ENCODE measurements around the gene MCM8.
"Not testable (repeated sequence)": the region's sequence is repeated elsewhere in the genome, so short reads cannot be mapped to it uniquely, and the experiment has no call there.

MCM8 gene

DNA sequence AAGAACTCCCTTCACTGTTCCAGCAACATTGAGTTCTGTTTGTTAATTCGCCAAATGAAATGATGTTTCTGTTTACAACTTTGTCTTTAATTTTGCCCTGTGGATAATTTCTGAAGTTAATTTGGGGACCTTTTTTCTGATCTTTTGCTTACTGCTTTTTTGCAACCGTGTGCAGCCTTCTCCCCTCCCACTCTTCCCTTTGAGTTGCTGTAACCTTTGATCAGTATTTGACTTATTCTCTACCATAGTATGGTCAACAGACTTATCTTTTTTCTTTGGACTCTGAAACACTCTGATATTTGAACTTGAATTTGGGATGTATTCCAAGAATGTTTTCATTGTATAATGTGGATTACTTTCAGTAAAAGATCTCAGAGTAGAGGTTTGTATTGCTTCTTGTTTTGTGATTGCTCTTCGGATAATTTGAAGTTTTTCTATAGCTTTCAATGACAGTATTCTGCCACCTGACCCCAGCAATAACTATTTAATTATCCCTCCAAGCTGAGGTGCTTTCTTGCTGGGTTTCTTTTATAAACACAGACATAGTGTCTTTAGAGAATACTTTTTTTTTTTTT, 57.2 kb downstream of the MCM8 start:
- FAIRE-seq, result no peak

- no peak for FAIRE-seq
Observed at GRCh38 chr20:6008254-6008653, 57.8 kb downstream of the MCM8 start.

- no peak for FAIRE-seq
Observed at GRCh38 chr20:6012179-6012578, 61.7 kb downstream of the MCM8 start.

GRCh38 chr20:6014017-6014416, 63.6 kb downstream of the MCM8 start:
- FAIRE-seq, result no peak

DNA sequence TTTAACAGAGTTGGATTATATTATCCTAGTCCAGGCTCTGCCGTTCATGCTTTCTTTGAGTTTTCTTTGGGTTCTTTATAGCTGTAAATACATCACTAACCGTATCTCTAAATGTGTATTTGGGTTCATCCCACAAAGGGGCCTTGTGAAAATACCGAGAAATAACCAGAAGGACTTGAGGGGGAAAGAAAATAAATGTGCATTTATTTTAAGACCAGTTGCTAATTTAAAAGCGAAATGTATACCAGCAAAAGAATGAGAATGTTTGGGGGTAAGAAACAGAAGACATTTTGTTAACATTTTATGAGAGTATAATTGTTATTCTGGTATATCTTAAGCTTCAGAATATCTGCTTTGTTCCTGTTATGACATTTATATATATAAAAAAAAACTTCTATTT, 64.5 kb downstream of the MCM8 start:
- FAIRE-seq, result no peak

DNA sequence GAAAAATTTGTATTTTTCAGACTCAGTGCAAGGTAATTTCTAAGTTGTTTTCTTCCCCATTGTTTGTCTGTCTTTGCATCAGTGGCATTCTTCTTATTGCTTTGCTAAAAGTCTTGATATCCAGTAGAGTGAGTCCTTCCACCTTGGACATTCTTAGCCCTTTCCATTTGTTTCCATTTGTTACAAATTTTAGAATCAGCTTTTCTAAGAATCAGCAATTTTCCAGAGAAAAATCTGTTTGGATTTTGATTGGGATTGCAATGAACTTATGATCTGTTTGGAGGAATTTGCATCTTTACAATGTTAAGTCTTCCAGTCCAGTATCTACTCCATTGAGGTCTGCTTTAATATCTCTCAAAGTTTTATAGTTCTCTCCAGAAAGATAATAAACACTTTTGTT, 67.0 kb downstream of the MCM8 start:
- FAIRE-seq, result no peak

- no peak for FAIRE-seq
Observed at GRCh38 chr20:6017880-6018279, 67.4 kb downstream of the MCM8 start.

DNA sequence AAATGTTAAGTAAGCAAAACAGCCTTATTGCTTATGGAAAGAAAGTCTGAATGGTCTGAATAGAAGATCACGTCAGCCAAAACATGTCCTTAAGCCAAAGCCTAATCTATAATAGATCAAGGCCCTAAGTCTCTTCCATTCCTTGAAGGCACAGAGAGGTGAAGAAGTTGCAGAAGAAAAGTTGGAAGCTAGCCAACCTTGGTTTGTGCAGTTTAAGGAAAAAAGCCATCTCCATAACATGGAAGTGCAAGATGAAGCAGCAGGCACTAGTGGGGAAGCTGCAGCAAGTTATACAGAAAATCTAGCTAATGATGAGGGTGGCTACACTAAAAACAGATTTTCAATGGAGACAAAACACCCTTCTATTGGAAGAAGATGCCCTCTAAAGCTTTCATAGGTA, 74.3 kb downstream of the MCM8 start:
- no peak for FAIRE-seq

DNA sequence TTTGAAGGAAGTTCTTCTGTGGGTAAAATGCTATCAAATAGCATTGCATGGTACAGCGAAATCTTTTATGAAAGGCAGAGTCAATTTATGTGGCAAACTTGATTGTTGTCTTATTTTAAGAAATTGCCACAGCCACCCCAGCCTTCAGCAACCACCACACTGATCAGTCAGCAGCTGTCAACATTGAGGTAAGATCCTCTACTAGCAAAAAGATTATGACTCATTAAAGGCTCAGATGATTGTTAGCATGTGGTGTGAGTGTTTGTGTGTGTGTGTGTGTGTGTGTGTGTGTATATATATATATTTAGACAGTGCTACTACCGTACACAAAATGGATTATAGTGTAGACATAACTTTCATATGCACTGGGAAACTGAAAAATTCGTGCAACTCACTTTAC, 75.6 kb downstream of the MCM8 start:
- no peak for FAIRE-seq

DNA sequence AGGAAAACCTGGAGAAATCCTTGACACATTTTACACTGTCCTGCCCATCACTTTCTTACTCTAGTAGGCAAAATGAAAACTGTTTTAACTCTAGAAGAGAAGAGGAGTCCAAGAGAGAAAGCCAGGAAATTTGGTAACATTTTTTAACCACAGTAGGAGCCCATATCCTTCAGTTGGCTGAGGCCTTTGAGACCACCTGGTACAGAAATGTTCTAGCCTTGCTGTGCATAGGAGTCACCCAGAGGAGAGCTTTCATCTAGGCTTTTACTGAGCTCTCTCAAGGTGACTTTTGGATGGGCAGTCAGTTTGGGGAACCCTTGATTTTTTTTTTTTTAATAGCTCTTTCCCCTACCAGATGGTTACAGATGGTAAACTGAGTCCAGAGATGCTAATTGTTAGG, 78.4 kb downstream of the MCM8 start:
- FAIRE-seq, result no peak

DNA sequence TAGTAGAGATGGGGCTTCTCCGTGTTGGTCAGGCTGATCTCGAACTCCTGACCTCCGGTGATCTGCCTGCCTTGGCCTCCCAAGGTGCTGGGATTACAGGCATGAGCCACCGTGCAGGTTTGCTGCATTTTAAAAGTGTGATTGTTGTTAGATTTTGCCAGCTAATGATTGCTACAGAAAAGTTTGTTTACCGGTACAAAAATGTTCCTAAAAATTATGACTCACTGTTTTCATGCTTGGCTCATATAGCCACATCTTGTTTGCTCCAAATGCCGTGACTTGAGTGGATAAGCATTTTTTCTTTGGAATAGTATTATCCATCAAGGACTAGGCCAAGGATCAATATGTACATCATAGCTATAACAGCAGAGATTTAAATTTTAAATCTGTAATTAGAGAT, 79.1 kb downstream of the MCM8 start:
- FAIRE-seq, result no peak

DNA sequence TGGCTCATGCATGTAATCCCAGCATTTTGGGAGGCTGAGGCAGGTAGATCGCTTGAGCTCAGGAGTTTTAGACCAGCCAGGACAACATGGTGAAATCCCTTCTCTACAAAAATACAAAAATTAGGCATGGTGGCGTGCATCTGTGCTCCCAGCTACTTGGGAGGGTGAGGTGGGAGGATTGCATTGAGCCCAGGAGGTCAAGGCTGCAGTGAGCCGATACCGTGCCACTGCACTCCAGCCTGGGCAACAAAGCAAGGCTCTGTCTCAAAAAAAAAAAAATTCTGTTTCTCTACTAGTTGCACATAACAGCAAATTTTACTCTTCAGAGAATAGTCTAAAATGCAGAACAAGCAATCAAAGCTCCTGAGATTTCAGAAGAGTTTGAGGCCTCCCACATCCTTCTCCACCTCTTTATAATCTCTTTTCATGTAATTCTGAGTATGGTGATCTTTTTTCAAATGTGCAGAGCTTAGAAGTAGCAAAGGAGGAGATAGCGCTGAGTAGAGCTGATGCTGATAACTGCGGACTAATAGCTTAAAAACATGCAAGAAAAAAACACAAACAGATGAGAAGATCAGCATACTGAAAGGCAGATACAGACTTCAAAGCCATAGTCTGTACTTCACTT, 80.1 kb downstream of the MCM8 start:
- FAIRE-seq, result no peak

DNA sequence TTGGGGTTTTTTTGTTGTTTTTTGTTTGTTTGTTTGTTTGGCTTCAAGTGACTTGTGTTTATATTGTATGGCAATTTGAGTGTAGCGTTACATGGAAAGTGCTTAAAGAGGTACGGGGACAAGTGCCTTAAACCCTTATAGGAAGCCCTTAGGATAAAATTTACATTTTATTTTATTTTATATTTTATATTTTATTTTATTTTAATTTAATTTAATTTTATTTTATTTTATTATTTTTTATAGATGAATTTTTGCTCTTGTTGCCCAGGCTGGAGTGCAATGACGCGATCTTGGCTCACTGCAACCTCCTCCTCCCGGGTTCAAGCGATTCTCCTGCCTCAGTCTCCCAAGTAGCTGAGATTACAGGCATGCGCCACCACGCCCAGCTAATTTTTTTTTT, 82.5 kb downstream of the MCM8 start:
- not testable (repeated sequence) for FAIRE-seq

GRCh38 chr20:6034134-6034969, 83.9 kb downstream of the MCM8 start:
- FAIRE-seq, result no peak

DNA sequence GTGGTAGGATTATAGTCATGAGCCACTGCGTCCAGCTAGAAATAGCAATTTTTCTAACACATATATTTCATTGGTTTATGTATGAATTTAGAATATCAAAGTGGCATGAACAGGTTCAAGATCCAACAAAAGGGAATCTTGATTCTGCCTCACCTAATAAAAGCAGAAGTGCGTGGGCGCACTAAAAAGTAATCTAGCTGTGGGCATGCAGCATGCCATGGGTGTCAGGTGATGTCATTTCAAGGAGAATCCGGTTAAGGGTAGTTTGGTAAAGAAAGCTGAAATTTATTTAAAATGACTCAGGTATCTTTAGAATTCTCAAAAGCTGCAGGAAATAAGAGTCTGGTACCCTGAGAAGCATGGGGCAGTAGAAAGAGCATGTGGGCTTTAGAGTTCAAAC, 85.8 kb downstream of the MCM8 start:
- FAIRE-seq, result no peak

- no peak for FAIRE-seq
Observed at GRCh38 chr20:6037082-6037481, 86.6 kb downstream of the MCM8 start.

- no peak for FAIRE-seq
Observed at GRCh38 chr20:6038256-6038655, 87.8 kb downstream of the MCM8 start.

- no peak for FAIRE-seq
Observed at GRCh38 chr20:6039766-6040165, 89.3 kb downstream of the MCM8 start.

- no peak for FAIRE-seq
Observed at GRCh38 chr20:6040540-6040939, 90.1 kb downstream of the MCM8 start.

- FAIRE-seq, result no peak
Observed at GRCh38 chr20:6040958-6041807, 90.7 kb downstream of the MCM8 start.

GRCh38 chr20:6041808-6042265, 91.4 kb downstream of the MCM8 start:
- no peak for FAIRE-seq

DNA sequence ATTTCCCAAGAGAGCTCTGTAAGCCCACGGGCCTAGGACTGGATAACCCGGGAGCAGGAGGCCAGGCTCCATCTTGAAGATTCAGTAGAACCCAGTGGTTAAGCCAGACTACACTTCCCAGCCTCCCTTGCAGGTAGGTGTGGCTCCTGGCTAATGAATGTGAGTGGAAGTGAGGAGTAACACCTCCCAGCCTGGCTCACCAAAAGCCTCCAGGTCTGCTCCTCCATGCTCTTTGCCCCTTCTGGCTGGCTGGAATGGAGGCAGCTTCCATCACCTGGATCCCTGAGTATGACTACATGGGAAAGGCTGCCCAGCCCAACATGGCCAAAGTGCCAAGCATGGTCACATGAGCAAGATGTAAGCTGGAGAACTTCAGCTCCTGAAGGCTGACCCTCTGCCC, 93.7 kb downstream of the MCM8 start:
- no peak for FAIRE-seq

GRCh38 chr20:6045566-6045965, 95.1 kb downstream of the MCM8 start:
- FAIRE-seq, result no peak

All from TTC549 (cell line).